NT2/D1 (cell line): ENCODE data around the gene ATP6V0B.

ENCODE experiments used
- YY1 ChIP-seq: IDR thresholded peaks from 2 replicates; pipeline ENCODE4 v1.6.1; 2011; ENCODE audit not compliant: insufficient read length, insufficient read depth
- ZNF274 ChIP-seq: IDR thresholded peaks from 2 replicates; pipeline ENCODE4 v1.6.1; 2011; ENCODE audit warnings: mild to moderate bottlenecking, low read depth, low read length

DNA sequence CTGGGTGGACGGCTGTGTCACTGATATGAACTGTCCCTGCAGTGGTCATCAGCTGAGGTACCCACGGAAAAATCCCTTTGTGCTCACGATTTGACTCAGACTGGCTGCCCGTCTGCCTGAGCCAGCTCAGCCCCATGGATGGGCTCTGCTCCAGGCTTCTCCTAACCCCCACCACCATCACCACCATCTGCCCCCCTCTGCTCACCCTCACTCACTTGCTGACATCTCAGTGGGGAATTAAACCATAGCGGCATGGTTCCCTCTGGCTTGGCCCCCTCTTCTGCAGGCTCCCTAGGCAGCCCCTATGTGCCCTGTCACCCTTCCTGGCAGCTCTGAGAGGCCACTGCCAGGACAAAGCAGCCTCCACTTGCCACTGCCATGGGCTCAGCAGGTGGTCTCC lies 39.2 kb downstream of the ATP6V0B start:
- no peak for TF ChIP-seq ZNF274
- TF ChIP-seq YY1 = no peak
